DOHH2 (cell line): ENCODE data around the gene ANO9.

ENCODE experiments used
- EZH2phosphoT487 ChIP-seq: fragments of 200-600 bp; sonication (generic); IDR thresholded peaks from 2 replicates; pipeline ENCODE4 v1.6.1; 2017; ENCODE audit warnings: borderline replicate concordance, mild to moderate bottlenecking, antibody characterized with exemption, low read length, moderate library complexity, mixed read lengths
- TF ChIP-seq, protein P1 (sequence below): fragments of 200-600 bp; sonication (generic); IDR thresholded peaks from one replicate; pipeline ENCODE4 v1.5.1; 2014; ENCODE audit warnings: antibody characterized with exemption, mild to moderate bottlenecking, low read depth, low read length; ENCODE audit not compliant: poor library complexity, severe bottlenecking

DNA sequence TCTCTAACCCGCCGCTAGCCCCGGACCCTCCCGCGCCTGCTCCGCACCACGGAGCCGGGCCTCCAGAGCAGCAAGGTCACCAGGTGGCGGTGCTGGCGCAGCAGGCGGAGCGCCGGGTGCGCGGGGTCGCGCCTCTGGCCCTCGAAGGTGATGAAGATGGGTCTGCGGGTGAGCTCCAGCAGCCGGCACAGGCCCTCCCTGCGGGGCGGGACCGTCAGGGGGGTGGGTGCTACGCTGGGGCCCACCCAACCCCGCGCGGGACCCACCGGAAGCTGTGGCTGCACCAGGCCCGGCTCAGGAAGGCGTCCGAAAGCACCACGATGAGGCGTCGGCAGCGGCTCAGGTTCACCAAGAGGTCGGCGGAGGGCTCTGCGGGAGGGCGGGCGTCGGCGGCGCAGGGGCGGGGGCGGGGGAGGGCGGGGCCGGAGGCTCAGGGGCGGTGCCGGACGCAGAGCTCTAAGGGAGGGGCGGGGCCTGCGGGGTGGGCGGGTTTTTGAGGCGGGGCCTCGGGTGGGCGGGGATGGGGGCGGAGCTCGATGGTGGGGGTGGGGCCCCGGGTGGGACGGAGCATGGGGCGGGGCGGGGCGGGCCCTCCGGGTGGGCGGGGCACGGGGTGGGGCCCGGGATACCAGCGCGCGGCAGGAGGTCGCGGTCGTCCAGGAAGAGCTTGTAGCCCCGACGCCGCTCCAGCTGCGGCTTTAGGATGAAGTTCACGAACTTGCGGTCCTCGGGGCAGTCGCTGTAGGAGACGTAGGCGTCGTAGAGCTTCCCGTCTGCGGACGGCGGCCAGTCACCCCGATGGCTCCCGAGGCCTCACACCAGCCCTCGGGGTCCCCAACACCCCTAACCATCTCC lies 34.8 kb downstream of the ANO9 start:
- TF ChIP-seq, protein P1, sequence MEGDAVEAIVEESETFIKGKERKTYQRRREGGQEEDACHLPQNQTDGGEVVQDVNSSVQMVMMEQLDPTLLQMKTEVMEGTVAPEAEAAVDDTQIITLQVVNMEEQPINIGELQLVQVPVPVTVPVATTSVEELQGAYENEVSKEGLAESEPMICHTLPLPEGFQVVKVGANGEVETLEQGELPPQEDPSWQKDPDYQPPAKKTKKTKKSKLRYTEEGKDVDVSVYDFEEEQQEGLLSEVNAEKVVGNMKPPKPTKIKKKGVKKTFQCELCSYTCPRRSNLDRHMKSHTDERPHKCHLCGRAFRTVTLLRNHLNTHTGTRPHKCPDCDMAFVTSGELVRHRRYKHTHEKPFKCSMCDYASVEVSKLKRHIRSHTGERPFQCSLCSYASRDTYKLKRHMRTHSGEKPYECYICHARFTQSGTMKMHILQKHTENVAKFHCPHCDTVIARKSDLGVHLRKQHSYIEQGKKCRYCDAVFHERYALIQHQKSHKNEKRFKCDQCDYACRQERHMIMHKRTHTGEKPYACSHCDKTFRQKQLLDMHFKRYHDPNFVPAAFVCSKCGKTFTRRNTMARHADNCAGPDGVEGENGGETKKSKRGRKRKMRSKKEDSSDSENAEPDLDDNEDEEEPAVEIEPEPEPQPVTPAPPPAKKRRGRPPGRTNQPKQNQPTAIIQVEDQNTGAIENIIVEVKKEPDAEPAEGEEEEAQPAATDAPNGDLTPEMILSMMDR, result peak; percentile 16
- TF ChIP-seq EZH2phosphoT487, result no peak
